HG02981 (cell line): ENCODE measurements around the gene KCNQ1.

Source experiments
- ATAC-seq: cut with Tn5 transposase; IDR thresholded peaks from one replicate; pipeline ENCODE4 v1.9.1; 2021; ENCODE audit warnings: mild to moderate bottlenecking, moderate library complexity; ENCODE audit not compliant: unreplicated experiment

KCNQ1 gene

GRCh38 chr11:2722955-2723354, 278.1 kb downstream of the KCNQ1 start:
- ATAC-seq, result no peak

GRCh38 chr11:2724104-2724503, 279.3 kb downstream of the KCNQ1 start:
- no peak for ATAC-seq

GRCh38 chr11:2724653-2725367, 280.0 kb downstream of the KCNQ1 start:
- ATAC-seq, result no peak

GRCh38 chr11:2725368-2726300, 280.8 kb downstream of the KCNQ1 start:
- no peak for ATAC-seq

GRCh38 chr11:2726964-2727363, 282.2 kb downstream of the KCNQ1 start:
- no peak for ATAC-seq

DNA sequence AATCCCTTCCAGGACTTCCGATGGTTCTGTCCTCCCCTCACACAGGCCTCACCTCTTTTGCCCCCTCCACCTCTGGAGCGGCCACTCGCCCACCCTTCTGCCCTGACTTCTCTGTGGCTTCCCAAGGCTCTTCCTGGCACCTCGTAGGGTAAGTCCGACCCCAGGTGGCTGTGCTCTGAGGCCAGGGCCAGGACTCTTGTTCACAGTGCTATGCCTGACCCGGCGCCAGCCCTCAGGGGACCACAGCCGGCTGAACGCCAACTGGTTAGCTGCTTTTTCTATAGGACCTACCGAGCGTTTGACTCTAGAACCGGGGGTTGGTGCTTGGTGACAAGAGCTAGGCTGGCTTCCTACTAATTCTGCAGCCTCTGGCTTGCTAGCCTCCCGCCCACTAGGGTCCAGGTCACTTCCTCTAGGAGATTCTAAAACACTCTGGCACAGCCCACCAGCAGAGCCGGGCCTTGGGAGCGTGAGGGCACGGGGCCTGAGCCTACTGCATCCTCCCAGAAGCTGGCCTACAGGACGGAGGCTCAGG, 283.4 kb downstream of the KCNQ1 start:
- ATAC-seq, result no peak

GRCh38 chr11:2728663-2729332, 284.0 kb downstream of the KCNQ1 start:
- no peak for ATAC-seq

DNA sequence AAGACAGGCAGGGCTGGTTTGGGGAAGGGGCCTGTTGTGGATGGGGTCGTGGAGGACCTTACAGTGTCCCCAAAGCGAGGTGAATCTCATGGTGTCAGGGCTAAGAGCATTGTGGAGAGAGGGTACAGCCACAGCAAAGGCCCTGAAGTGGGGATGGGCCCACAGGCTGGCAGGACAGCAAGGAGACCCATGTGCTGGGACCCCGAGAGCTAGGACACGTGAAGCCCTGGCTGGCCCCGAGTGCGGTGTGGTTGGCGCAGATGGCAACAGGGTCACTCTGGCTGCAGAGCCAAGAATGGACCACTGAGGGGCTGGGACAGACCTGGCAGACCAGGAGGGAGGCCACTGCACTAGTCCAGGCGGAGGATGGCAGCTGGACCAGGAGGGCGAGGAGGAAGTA, 285.0 kb downstream of the KCNQ1 start:
- ATAC-seq, result no peak

DNA sequence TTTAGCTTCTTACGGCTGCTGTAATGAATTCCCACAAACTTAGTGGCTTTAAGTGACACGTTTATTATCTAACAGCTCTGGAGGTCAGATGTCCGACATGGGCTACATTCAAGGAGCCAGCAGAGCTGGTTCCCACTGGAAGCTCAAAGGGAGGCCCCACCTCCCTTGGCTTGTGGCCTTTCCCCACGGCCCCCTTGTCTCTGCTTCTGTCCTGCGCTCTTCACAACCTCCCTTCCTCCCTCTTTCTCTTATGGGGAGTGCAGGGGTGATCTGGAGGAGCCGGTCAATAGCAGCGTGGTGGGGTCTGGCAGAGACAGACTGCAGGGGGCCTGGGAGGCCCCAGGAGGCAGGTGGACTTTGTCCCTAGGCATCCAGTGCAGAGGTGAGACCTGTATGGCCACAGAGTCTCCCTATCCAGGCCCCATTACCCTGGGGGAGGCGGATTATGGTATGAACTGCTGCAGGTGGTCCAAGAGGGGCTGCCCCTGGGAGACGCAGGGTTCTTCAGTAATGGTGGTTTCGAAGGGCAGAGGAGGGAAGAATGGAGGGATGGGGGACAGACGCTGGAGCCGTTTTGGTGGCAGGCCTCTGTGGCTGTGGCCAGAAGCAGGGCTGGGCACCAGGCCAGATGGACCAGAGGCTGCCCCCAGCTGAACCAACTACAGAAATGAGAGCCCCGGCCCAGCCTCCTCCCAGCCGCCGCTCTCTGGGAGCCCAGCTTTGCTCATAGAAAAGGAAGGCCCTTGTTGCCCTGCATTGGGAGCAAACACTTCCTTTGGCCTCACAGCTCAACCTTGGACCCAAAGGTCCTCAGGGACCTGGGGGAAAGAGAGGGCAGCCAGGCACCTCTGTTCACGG, 285.7 kb downstream of the KCNQ1 start:
- ATAC-seq, result no peak

- ATAC-seq, result no peak
Observed at GRCh38 chr11:2731130-2732125, 286.6 kb downstream of the KCNQ1 start.

- ATAC-seq, result no peak
Observed at GRCh38 chr11:2732261-2732939, 287.6 kb downstream of the KCNQ1 start.

GRCh38 chr11:2732940-2733628, 288.3 kb downstream of the KCNQ1 start:
- ATAC-seq, result no peak

DNA sequence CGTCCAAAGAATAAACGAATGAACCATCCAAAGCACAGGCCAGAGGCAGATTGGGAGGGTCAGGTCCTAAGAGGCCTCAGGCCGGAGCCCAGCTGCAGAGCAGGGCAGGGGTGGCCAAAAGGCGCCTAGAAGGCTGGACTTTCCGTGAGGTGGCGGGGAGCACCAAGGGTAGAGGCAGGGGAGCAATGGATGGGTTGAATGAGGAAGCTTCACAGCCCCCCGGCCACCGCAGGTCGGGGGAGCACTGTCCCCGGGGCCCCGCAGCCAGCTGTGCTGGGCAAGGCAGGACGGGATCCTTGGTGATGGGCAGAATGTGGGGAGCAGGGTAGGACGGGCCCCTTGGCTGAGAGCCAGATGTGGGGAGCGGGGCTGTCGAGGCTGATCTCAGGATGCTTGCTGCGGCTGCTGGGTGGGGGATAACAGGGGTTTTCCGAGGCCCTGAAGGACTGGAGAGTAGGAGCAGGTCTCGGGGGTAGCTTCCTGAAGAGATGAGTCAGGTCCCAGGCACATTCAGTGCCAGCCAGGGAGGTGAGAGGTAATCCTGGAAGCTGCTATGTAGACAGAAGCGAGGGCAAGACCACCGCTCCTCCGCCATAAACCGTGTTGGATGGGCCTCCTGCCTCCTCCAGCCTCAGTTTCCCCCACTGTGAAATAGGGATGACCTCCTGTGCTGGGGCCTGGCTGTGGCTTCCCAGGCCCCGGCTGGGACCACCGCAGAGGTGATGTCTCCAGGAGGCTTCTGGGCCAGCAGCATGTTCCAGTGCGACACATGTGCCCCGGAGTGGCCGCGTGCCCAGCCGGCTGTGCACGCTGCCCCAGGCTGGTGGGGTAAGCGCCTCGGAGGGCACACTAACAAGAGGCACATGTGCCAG, 289.6 kb downstream of the KCNQ1 start:
- ATAC-seq, result no peak

- no peak for ATAC-seq
Observed at GRCh38 chr11:2735053-2735589, 290.3 kb downstream of the KCNQ1 start.

DNA sequence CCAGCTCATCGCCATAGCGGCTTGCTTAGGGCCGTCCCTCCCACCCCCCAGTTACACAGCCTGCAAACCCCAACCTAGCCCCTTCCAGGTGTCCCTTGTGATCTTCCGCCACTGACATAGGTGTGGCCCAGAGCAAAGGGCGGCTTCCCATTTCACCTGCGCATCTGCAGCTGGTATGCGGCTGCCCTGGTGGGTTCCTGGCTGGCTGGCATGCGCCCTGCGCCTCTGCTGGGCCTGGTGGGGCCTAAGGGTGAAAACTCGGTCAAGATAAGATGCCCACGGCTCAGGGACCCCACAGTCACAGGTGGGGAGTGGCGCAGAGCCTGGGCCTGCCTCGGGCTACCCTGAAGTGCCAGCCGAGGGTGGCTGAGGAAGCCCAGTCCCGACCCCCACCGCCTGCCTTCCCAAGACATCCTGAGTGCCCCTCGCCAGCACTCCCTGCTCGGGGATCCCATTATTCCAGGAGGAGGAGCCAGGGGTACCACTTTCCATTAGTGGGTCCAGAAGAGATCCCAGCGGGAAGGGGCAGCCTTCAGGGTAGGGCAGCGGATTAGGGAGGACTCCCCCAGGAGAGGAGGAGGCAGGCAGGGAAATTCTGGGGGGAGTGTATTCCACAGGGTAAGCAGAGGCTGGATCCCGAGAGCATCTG, 291.9 kb downstream of the KCNQ1 start:
- ATAC-seq, result no peak

DNA sequence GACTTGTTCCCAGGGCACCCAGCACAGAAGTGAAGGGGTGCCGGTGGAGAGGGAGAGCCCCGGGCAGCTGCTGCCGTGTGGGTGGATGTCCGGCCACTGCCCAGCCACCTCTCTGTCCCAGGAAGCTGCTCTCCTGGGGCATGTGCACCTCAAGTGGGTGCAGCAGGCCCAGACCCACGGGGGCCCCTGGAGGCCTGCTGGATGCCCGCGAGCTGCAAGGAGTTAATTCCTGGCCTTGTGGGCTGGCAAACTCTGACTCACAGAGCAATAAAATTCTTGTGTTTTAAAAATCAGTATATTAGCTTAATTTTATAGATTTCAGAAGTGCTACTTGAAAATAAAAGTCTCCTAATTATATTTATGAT, 292.4 kb downstream of the KCNQ1 start:
- no peak for ATAC-seq
